Stimulated activated CD4-positive, alpha-beta T cell treated with anti-CD3 and anti-CD28 coated beads, Interleukin-2, amount 100 ng/mL, for 24 hours (primary cell): ENCODE measurements around the gene HOOK1.
"Not testable (repeated sequence)": the region's sequence is repeated elsewhere in the genome, so short reads cannot be mapped to it uniquely, and the experiment has no call there.

Experiments
- DNase-seq, 2 donors: peaks; one replicate each; pipeline ENCODE4 v3.0.0-alpha.2; 2020

The HOOK1 gene

DNA sequence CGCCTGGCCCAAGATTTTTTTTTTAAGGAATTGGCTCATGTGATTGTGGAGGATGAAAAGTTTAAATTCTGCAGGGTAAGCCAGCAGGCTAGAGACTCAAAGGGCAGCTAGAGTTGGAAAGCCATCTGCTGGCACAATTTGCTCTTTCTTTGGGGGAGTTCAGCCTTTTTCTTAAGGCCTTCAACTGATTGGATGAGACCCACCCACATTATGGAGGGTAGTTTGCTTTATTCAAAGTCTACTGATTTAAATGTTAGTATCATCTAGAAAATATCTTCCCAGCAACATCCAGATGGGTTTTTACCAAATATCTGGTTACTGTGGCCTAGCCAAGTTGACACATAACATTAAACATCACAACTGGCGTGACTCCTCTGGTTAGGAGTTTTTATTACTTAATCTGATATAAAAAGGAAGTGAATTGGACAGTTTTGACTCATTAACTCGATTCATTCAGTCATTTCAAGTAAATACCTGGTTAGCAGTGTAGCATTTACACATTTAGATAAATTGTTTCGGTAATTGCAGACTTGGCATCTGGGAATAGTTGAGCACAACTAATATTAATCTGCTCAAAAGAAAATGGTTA is 12.4 kb downstream of the HOOK1 start:
- DNase-seq: no peak

DNA sequence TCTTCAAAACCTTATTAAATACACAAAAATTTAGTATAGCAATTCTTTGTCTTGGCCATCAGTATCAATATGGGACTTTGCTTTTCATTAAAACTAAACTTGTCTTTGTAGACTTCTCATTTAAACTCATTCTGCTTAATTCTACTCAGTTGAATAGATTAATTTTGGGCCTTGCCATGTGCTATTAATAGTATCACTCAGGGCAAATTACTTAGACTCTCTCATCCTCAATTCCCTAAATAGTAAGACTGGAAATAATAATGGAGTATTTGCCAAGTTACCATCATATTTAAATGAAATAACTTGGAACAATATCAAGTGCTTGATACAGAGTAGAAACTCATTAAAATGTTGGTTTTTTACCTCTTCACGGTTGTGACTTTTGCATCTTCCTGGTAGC is 13.4 kb downstream of the HOOK1 start:
- no peak for DNase-seq

DNA sequence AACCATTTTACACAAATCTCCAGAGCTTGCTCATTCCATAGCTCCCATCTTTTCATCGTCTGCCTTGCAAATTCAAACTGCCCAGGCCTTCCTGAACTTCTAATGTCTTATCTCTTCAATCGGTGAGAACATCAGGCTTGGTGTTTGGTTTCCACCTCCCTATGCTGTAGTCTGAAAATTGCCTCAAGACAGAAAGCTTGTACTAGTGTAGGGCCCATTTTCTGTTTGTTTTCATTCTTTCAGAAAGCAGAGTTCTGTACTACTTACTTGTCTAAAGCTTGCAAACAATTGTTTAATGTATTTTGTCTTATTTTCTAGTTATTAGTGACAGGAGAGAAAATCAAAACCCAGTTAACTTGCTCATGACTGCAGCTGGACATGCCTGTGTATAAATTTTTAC is 16.8 kb downstream of the HOOK1 start:
- DNase-seq: no peak

DNA sequence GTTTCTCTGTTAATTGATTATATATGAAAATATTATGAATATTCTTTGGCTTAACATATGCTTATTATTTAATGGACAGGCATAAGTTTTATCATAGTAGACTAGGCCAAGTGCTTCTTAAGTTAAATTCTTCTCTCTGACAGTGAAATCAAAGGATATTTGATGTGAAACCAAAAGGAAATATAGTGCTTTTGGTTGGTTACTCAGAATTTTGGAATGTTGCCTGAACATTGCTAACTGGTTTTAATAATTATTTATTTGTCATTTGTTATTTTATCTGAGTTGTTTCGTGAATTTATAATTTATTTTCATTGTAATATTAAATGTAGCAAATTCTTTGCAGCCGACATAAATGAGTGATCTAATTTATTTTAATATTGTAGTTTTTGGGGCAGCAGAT is 18.3 kb downstream of the HOOK1 start:
- DNase-seq: no peak

DNA sequence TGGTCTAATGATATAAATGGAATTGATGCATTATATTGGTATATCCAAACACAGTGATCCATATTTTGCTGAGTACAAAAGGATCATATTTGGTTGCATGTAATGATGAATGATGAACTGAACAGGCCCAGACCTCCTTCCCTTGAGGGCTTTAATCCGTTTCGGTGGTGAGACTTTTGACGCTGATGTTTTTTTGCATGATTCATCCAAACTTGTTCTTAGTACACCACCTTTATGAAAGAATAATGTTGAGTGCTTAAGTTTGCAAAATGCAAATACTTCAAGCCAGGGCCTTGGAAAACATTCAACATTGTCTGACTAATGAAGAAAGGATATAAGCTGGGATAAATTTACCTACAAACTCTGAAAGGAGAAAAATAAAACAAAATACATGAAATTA is 19.2 kb downstream of the HOOK1 start:
- no peak for DNase-seq

DNA sequence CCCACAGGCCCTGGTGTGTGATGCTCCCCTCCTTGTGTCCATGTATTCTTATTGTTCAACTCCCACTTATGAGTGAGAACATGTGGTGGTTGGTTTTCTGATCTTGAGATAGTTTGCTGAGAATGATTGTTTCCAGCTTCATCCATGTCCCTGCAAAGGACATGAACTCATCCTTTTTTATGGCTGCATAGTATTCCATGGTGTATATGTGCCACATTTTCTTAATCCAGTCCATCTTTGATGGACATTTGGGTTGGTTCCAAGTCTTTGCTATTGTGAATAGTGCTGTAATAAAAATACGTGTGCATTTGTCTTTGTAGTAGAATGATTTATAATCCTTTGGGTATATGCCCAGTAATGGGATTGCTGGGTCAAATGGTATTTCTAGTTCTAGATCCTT is 23.1 kb downstream of the HOOK1 start:
- not testable (repeated sequence) for DNase-seq

DNA sequence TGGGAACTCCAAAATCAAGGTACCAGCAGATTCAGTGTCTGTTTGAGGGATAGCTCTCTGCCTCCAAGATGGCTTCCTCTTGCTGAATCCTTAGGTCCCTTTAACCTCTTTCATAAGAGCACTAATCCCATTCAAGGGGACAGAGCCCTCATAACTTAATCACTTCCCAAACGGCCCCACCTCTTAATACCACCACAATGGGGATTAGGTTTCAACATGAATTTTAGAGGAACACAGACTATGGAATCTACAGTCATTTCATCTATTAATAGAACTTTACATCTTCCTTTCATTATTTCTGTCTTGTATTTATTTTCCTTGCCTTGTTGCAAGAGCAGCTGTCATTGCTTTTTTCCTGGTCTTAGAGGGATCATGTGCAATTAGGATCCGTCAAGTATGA is 30.3 kb downstream of the HOOK1 start:
- DNase-seq: no peak

DNA sequence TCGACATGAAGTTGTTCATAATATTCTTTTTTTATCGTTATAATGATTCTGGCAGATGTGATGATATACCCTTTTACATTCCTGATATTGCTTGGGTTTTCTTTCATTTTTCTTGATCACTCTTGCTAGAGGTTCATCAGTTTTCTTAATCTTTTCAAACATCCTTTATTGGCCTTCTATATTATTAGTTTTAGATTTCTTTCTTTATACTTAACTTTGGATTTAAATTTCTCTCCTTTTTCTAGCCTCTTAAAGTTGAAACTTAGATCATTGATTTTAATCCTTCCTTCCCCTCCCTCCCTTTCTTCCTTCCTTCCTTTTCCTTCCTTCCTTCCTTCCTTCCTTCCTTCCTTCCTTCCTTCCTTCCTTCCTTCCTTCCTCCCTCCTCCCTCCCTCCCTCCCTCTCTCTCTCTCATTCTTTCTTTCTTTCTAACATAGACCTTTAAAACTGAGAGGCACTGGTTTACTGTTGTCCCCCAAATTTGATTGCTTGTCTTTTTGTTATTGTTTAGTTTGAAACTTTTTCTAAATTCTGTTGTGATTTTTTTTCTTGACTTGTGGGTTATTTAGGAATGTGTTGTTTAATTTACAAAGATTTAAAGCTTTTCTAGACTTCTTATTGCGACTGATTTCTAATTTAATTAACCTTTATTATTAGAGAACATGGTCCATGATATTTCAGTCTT is 31.6 kb downstream of the HOOK1 start:
- DNase-seq: no peak

DNA sequence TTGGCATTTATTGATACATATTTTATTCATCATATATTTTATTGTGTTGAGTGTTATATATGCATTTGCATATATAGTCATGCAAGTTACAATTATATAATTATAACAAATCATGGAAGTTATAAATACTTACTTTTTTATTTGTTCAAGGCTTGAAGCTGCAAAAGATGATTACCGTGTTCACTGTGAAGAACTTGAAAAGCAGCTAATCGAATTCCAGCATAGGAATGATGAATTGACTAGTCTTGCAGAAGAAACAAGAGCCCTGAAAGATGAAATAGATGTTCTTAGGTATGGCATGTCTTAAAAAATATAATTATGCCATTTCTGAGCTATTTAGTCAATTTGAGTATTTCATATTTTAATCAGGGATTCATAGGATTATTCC is 32.1 kb downstream of the HOOK1 start:
- no peak for DNase-seq

DNA sequence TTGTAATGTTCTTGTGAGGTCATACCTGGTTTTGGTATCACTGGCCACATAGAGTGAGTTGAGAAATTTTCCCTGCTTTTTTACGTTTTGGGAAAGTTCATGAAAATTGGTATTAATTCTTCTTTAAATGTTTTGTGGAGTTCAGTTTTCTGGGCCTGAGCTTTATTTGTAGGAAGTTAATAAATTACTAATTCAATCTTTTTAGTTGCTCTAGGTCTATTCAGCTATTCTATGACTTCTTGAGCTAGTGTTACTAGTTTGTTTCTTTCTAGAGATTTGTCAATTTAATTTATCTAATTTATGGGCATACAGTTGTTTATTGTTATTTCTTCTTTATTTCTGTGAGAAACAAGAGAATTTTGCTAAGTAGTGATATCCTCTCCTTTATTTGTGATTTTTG is 37.4 kb downstream of the HOOK1 start:
- no peak for DNase-seq

DNA sequence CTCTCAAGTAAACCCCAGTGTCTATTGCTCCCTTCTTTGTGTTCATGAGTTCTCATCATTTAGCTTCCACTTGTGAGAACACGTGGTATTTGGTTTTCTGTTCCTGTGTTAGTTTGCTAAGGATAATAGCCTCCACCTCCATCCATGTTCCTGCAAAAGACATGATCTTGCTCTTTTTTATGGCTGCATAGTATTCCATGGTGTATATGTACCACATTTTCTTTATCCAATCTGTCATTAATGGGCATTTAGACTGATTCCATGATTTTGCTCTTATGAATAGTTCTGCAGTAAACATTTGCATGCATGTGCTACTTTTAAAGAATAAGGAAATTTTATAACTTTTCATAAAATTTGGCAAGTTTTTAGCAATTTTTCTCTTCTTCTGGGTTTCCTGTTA is 40.5 kb downstream of the HOOK1 start:
- DNase-seq: not testable (repeated sequence)

DNA sequence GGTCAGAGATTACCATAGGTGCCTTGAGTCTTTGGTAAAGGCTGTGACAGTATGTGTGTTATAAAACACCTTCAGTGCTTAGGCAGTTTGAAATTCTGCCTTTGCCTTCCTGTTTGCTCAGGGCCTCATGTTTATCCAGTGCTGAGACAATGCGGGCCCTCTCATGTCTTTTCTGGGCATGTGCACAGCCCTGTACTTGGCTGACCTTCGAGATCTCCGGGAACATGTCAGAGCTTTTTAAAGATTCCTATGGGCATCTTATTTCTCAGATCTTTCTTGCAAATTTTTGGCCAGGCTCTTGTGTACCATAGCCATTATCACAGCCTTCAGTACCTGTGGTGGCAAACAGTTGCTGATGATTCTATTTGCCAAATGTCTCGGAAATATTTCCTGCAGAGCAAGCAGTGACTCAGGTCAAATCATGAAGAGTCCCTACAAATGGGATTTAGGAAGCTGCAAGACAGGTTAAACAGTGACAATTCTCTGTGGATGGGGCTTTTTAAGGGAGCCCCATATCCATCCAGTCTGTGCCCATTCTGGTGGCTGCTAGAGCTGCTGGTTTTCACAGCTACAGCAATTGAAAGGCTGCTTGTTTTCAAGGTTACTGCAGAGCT is 42.1 kb downstream of the HOOK1 start:
- DNase-seq: no peak

DNA sequence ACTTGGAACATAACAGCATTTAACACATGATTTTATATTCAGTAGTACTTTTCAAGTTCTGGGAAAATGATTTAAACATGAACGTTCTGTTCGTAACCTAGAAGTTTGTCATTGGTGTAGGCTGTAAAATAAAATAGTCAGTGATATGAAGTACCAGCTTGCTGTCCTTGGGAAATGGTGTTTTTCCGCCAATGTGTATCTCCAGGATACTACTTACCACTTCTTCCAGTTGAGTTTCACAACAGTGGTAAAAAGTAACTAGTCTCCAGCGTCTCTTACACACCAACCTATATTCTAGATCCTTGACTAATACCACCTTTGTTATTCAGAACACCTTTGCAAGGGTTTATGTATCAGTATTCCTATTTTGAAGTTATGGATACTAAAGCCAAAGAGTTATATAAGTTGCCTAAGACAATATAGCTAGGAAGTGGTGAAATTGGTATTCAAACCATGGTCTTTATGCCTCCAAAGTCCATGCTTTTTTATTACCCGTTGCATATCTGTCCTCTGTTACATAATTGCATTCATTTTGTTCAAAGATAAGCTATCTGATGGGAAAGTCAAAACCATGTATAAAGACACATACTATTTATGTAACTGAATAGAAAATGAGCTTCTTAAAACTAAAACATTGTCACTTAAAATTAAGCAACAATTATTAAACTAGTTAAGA is 43.1 kb downstream of the HOOK1 start:
- DNase-seq: no peak

DNA sequence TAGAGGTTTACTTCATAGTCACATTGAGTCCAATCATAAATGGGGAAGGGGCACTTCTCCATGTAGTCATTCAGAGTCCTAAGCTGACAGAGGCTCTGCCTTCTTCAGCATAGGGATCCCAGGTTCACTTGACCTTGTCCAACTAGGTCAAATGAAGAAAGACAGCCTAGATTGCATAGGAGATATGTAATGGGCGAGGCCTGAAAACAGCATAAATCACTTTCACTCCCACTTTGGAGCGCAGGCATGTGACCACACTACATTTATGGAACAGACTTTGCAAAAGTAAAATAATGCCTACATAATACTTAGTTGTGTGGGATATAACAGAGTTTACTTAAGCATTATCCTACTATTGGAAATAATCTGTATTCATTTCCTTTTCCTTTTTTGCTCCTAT is 51.7 kb downstream of the HOOK1 start:
- DNase-seq: no peak

DNA sequence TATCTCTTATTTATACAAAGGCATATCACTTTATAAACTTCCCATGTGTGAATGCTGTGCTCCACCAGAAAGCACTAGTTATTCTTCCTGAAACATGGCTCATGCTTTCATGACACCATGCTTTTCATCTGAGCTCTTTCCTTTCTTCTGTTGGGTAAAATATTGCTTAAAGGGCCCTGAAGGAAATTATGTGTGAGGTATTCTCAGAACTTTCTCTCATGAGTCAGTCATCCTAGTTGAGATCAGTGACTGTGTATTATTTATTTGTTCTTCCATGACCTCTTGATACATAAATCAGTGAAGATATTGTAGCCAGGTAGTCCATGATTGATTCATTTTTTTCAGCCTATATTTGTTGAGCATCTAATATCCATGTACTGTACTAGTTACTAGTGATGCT is 57.0 kb downstream of the HOOK1 start:
- no peak for DNase-seq

DNA sequence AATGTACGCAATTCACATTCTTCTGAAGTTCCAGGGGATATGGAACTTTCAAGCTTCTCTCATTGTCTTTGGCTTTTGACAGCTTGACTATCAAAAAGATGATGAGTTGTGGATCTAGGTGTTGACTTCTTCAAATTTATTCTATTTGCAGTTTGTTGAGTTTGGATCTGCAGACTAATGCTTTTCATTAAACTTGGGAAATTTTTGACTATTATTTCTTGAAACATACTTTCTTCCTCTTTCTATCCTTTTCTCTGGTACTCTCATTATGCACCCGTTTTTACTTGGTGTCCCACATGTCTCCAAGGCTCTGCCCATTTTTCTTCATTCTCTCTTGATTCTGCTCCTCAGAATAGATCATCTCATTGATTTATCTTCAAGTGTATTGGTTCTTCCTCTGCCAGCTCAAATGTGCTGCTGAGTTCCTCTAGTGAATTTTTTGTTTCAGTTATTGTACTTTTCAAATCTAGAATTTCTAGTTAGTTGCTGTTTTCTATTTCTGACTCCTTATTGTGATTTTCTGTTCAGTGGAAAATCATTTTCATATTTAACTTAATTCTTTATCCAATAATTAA is 62.4 kb downstream of the HOOK1 start:
- DNase-seq: no peak

DNA sequence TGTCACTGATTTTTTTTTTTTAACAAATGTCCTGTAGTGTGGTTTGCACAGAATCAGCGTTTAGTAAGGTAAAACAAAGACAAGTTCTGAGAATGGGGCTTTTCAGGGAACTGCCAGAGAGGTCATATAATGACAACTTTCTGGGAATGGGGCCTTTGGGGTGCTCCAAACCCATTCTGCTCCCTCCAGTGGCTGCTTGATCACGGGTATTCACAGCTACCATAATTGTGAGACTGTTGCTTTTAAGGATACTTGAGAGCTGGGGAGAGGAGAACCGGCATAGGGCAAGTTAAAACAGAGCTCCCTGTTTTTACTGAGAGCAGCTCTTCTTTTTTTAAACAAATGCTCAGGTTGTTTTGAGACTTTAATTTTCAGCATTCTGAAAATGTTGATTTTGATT is 63.6 kb downstream of the HOOK1 start:
- DNase-seq: no peak

DNA sequence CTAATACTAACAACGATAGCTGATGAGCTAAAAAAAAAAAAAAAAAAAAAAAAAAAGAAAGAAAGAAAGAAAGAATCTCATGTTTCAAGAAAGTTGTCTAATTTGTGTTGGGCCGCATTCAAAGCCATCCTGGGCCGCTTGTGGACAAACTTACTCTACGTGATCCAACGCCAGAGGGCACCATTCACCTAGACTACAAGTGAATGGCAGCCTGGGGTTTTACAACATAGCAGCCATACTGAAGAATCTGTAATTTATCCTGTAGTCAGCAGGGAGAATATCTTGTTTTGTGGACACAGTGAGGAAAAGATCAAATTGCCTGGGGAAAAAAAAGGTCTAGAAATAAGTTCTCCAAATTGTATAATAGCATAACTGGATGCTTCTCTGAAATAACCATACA is 64.8 kb downstream of the HOOK1 start:
- peak; percentile 43 to 53 for DNase-seq

DNA sequence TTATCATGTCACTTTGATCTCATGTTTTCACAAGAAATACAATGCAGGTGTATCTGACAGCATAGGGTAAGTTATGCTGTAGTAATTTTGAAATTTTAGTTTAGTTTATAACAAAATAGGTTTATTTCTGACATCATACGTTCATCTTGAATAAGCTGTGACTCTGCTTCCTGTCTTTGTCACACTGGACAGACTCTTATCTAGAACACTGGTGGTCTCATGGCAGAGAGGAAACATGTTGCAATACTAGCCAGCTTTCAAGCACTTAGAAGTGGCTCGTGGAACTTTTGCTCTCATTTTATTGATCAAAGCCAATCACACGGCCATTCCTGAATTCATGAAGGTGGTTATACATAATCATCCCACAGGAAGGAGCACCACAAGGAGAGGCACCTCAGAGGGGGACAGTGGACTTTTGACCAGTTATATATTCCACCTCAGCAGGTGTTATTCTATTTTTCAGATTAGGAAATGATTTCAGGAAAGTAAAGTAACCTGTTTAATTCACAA is 65.3 kb downstream of the HOOK1 start:
- no peak for DNase-seq

DNA sequence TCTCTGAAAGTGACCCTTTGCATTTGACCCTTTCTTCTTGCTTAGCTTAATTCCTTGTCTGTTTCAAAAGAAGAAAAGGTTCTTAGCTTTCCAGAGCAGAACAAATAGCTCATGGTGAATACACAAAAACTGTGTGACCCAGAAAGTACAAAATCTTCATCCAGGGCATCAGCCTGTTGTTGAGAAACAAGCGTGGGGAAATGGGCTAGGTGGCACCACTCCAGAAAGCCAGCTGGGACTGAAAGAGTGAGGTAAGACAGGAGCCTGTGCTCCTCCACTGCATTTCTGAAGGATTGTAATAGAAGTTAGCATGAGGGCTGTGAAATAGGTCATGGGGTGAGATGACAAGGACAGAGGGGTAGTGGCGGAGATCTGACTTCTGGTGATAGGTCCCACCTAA is 66.0 kb downstream of the HOOK1 start:
- no peak for DNase-seq

DNA sequence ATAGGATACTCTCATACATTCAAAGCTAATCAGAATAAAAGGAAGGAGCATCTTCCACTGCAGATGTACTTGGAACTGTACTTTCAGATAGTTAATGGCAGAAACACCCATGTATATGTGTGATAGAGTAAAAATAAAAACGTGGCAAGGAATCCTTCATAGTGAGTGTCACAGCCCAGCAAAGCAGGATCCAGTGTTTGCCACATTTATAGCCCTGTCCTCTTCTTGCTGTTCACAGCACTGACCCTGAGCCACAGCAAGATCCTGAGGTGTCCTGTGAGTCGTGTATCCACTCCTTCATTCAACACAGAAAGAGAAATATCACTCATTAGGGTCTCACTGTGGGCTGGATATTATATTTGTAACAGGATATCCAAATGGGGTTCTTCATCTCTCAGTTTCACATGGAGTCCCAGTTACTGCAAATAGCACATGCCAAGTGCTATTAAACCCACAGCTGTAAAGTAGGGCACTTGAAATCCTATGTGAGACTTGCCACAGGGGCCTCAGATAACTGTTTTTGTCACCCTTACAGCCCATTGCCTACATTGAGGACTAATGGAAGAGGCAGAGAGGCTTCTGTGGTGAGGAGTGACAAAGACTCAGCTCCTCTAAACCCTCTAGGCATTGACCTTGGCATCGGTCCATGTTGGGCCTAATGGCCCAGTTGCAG is 70.5 kb downstream of the HOOK1 start:
- no peak for DNase-seq

DNA sequence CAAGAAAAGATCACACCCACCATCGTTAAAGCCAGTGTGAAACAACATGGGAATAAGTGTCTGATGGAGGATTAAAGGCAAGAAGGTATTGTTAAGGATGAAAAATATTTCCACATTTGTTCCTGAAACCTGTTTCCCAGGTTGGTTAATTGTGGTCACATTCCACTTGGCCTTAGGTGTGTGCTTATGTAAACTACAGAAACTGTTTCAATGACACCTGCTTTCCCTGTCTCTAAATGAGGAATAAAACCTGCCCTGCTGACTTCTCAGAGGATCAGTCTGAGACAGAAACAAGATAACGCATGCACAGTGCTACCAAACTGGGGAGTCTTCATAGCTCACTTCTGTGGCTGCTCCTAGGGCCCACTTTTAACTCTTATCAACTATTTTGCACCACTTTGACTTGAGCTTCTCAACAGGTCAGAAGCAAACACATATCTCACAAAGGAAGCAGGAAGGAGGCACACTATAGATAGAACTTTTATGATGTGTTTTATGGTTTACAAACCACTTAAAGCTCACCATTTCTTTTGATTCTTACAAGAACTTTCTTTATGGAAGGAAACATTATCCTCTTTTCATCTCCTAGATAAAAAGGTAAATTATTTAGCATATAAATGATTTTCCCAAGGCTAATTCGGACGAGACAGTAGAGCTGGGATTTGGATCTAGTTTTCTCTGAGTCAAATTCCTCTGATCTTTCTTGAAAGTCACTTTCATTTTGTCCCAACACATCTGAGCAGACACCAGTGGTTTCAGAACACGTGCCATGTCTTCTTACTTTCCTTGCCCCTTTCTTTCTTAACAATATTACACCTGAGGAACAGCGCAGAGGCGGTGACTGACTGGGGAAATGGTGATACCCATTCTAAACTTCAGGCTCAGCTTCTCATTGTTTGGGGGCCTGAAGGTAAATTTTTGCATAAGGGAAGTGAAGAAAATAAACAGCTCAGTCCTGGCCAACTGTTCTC is 78.4 kb downstream of the HOOK1 start:
- DNase-seq: no peak
